ENCODE measurements around the gene PLEKHB2.
"Not testable (repeated sequence)": the region's sequence is repeated elsewhere in the genome, so short reads cannot be mapped to it uniquely, and the experiment has no call there.

PLEKHB2 gene

DNA sequence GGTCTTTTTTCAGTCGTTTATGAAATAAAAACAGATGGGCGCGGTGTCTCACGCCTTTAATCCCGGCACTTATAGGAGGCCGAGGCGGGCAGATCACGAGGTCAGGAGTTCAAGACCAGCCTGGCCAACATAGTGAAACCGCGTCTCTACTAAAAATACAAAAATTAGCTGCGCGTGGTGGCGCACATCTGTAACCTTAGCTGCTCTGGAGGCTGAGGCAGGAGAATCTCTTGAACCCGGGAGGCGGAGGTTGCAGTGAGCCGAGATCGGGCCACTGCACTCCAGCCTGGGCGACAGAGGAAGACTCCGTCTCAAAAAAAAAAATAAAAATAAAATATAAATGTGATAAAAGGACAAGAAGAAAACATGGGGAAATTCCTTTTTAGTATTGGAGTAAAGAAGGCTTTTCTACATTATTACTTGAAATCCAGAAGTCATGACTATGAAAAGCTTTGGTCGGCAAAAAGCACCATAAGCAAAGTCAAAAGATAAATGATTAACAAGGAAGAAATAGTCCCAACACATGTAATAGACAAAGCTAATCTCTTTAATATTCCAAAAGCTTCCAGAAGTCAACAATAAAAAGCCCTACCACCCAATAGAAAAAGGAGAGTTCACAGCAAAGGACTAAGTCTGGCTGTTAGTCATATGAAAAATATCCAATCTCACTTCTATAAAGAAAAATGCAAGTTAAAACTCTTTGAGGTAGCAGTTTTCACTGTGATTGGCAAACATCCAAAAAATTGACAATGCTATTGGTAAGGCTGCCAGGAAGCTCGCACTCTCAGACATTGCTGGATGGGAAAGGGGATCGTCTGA lies 10.5 kb upstream of the PLEKHB2 start:
- DNase-seq, result no peak

DNA sequence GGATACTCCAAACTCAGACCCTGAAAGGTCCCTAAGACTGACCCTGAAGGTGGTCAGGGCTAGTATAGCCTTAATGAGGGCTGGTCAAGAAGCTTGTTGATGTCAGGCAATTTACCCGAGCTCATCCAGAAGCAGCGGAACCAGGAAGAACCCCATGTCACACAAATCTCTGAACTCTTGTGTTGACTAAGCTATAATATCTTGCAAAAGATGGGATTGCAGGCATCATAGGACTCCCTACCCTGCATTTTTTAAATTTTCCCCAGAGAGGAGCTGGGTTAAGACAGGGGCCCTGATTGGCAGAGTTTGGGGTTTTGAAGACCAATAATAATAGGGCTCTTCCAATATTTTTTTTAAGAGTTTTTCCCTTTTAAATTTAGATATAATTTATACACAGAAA lies 2.0 kb upstream of the PLEKHB2 start:
- no peak for DNase-seq

DNA sequence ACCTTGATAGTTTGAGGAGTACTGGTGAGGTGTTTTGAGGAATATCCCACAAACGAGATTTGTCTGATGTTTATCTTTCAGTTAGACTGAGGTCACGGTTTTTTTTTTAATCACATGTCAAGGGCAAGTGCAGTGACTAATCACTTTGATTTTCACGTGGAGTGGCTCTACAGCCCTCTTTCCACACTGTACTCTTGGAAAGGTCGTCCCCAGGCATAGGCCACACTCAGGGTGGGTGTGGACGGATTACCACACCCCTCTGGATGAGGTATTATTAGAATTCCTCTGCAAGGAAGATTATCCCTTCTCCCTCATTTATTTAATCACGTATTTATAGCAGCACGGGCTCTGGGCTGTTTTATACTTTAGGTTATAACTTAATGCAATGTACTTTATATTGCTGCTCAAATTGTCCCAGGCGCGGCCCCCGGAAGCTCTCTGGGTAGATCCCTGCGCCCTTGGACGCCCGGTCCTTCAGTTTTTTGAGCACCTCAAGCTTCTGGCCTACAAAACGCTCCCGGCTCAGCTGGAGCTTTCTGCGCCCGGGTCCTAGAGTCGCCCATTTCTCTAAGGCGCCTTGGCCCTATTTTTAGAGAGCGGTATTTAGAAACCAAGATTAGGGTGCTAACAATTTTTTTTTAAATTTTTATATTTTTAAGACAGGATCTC lies 515 bp upstream of the PLEKHB2 start:
- DNase-seq, result peak; percentile 52

DNA sequence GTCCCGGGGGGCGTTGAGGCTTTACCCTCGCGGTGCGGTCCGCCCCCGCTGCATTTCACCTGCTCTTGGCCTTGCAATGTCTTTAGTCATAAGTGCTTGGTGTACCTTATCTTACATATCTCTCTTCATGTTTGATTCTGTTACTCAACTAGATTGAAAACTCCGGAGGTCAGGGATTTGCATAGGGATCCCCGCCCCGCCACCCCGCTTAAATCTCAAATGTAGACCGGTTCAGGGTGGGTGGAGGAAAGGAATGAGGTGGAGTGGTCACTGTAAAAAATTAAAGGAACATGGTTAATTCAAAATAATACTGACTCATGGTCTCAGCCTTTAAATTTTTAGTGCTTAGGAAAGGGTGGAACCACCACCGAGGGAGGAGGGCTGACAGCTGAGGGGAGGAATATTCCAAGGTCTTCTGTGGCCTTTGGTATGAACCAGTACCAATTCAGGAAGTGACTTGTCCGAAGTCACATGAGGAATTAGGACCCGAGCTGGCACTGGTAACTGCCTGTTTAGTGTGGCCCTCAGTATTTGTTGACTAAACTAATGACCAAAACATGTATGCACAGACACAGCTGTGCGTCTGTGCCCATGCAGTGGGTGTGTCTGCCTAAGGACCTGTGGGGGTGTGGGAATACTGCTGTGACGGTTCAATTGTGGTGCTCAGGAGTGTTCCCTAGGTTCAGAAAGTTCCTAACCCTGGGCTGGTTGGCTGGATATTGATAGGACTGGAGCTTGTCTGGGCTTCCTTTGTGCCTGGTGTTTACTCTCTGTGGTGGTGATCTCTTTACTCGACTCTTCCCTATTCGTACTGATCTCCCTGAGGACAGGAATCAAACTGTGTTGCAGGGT lies 1.0 kb downstream of the PLEKHB2 start:
- DNase-seq, result no peak

DNA sequence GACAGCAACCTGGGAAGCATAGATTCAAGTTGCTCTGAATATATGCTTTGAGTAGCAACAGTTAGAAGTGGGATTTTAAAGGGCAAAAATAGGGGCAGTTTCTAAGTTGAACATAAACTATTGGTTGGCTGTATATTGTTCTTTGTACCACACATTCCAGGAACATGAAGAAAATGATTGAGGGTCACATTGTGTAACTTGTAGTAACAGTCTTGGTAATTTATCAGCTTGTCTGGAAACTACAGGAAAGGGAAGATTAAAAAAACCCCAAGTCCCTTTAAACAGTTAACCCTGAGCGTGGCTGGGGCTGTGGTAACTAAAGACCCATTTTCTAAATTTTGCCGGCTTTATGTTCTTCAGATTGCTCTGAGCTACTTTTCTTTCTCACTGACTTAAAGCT lies 7.4 kb downstream of the PLEKHB2 start:
- DNase-seq, result no peak

DNA sequence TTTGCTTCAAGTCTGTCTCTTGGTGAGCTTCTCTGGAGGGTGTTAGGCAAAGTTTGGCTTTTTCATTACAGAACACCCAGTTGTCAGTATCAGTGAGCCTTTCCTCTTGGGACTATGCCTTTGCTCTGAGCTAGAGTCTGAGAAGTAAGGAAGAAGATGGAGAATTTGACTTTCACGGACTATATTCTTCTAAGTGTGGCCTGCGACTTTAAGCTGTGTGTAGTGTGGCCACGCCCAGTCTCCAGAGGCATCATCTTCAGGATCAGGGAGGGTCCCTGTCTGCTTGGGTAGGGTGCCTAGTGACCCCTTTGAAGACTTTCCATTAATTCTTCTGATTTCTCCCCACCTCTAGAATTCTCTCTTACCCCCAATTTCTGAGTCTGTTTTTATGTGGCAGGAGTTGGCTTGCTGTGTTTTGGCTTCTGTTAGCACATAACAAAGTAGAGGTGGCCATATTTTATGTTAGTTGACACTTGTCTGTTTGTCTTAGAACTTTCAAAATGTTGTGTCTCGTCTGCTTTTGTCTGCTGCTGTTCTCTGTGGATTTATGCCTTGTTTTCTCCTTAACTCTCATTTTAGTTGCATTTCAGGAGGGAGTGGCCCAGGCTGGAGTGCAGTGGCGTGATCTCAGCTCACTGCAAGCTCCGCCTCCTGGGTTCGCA lies 8.6 kb downstream of the PLEKHB2 start:
- DNase-seq, result no peak

DNA sequence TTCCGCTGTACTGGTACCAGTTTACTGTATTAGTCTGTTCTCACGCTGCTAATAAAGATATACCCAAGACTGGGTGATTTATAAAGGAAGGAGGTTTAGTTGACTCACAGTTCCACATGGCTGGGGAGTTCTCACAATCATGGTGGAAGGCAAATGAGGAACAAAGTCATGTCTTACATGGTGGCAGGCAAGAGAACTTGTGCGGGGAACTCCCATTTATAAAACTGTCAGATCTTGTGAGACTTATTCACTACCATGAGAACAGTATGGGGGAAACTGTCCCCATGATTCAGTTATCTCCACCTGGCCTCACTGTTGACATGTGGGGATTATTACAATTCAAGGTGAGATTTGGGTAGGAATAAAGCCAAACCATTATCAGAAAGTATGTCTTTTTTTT lies 9.8 kb downstream of the PLEKHB2 start:
- not testable (repeated sequence) for DNase-seq

DNA sequence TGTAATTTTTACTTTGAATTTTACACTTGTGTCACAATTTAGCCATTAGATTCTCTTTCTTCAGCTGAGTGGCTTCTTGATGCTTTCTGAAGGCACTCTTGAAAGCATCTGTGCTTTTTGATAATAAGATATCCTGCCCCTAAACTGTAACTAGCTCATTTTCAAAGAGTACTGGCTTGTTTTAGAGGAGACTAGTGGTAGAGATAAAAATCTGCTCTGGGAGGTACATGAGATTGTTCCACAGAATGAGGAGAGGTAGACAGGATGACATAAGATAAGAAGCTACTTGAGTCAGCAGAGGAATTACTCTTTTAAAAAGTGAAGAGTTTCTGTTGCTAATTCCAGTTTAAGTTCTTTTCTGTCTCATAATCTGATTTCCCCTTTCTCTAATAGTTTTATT lies 10.6 kb downstream of the PLEKHB2 start:
- no peak for DNase-seq

DNA sequence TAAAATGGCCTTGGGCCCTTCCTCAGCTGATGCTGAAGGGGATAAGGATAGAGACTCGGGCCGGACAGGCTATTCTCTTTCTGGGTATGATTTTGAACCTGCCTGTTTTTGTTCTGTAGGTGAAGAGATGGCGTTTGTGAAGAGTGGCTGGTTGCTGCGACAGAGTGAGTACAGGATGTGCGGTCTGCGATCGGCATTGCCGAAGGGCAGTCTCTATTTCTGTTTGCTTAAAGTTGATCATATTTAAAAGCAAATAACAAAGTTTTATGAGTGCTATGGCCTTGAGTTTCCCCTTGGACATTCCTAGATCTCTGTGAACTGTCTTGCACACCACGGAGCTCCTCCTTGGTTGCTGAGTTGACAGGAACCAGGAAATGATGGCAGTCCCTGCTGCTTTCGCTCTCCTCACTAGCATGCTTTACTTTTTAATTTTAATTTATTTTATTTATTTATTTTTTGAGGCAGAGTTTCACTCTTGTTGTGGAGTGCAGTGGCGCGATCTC lies 15.7 kb downstream of the PLEKHB2 start:
- DNase-seq, result no peak

DNA sequence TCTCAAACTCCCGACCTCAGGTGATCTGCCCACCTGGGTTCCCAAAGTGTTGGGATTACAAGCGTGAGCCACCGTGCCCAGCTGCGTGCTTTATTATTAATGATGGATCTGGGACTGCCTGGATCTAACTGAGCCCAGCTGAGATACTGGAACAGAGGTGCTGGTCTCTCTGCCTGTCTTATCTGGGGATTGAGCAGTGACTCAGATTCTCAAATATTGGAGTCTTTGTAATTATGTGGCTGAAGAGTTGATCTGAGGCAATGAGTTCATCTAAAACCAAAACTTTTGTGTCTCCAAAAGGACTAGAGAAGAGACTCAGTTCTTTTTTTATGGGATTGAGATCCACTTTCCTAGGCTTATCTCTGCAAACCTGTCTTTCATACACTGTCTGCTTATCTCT lies 16.3 kb downstream of the PLEKHB2 start:
- no peak for DNase-seq

DNA sequence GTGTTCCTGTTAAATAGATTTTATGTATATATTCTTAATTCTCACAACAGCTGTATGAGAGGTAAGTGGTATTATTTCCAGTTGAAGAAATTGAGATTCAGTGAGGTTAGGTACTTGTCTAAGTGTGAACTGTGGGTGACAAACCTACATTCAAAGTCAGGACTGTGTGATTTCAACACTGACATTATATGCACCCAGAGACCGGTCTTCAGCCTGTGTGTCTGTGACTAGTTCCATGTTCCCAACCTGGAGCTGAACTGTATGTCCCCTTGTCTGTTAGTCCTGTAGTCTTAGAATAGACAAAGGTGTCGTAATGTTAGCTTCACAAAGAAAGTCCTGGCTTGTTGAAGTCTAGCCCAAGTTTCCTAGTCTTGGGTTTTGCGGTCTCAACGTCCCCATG lies 17.4 kb downstream of the PLEKHB2 start:
- DNase-seq, result no peak

DNA sequence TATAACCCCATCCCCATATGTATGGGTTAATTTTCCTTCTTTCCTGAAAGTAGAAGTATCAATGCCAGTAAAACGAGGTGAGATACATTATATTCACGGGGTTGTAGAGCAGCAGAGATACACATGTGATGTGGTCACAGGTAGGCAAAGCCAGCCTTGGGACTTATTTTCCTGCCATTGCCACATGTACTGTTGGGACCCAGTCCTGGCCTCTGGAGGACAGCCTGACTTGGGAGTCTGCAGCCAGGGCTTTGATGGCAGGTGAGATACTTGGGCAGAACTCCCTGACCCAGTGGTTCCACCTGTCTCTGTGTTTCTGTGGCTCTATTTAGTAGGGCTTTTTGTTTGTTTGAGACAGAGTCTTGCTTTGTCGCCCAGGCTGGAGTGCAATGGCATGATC lies 18.1 kb downstream of the PLEKHB2 start:
- DNase-seq, result no peak

DNA sequence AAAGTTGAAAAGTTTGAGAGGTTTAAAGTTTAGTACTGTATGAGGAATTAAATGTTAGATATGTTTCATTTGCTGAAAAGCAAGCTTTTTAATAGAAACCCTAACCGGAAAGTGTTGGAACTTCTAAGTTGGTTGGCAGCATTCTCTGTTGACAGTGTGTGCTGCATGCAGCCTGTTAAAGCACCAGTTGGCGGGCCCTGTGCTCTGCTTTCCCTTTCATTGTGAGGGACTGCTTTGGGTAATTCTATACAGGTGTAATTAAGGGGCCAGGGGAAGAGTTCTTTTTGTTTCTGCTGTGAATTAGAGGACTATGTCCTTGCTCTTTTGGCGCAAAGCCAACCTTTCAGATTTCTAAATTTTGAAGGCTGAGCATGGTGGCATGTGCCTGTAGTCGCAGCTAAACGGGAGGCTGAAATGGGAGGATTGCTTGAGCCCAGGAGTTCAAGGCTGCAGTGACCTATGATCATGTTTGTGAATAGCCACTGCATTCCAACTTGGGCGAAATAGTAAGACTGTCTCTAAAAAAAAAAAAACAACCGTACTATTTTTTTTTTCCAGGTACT lies 20.1 kb downstream of the PLEKHB2 start:
- no peak for DNase-seq

DNA sequence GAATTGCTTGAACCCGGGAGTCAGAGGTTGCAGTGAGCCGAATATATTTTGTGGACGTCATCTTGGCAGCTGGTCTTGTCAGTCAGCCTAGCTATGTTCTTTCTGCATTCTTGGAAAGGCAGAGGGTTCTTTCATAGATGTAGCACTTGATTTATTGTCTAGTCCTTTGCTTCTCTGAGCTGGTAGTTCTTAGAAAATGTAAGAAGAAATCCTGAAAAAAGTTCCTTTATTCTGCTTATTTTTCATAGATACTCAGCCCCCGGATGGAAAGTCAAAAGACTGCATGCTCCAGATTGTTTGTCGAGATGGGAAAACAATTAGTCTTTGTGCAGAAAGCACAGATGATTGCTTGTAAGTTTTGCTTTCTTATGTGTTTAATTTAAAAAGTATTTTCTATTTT lies 21.3 kb downstream of the PLEKHB2 start:
- no peak for DNase-seq

DNA sequence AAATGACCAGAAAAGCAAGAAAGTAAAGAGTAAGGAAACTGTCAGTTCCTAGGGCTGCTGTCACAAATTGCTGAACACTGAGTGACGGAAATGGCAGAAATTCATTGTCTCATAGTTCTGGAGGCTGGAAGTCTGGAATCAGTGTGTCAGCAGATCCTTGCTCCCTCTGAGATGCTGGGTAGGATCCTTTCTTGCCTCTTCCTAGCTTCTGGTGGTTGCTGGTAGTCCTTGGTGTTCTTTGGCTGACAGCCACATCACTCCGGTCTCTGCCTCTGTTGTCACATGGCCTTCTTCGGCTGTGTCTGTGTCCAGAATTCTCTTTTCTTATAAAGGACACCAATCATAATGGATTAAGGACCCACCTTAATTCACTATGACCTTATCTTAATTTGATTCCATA lies 21.9 kb downstream of the PLEKHB2 start:
- DNase-seq, result no peak

DNA sequence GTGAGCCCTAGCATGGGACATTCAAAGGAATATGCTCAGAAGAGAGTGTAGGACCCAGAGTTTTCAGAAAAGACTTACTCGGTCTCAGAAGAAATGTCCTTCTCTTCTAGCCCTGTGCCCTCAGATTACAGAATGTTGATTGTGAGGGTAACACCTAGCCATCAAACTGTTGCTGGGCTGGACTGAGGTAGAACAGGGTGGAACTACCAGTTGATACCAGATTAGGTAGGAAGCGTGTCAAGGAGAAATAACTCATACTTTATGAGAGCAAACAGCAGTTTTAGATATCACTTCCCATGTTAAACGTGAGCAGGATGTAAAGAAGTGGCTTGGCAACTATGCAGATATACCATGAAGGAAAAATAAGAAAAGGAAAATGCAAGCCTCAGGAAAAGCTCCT lies 22.8 kb downstream of the PLEKHB2 start:
- DNase-seq, result no peak

DNA sequence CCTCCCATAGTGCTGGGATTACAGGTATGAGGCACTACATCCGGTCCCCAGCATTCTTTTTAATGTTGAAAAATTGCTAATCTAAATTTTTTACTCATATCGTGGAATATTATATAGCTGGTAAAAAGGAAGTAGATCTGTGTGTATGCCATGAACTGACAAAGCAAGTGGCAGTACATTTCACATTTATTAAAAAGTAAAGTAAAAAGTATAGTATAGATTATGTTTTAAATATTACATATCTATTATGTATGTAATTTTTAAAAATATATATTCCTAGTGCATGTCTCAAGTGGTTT lies 25.1 kb downstream of the PLEKHB2 start:
- DNase-seq, result no peak

DNA sequence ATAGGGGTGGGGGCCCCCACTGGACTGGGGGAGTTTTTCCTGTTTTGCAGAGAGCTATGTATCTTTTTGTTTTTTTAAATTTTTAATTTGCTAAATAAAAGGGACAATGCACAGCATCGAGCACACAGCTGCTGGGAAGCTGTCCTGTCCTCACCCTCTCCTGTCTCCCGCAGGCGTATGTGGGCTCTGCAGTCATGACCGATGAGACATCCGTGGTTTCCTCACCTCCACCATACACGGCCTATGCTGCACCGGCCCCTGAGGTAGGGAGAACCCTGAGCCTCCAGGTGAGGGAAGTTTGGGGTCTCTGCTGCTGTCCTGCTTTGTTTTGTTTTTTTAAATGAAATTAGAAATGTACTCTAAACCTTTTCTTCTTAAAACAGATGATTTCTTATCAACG lies 27.6 kb downstream of the PLEKHB2 start:
- no peak for DNase-seq

DNA sequence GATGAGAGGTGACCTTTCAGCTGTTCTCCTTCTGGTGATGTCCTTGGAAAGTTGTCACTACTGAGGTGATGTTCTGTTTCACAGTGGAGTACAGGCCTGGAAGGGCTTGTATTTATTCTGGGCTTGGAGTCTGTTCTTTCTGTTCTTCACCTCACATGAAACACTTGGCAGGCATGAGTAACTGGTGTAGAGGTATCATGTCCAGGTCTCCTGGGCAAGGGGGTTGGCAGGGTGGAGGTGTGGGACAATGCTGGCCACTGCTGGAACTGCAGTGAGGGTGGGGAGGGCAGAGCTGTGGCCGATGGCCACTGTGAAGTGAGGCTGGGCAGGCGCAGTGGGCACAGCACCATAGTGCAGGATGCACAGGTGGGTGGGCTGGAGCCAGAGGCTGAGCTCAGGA lies 35.4 kb downstream of the PLEKHB2 start:
- no peak for DNase-seq

DNA sequence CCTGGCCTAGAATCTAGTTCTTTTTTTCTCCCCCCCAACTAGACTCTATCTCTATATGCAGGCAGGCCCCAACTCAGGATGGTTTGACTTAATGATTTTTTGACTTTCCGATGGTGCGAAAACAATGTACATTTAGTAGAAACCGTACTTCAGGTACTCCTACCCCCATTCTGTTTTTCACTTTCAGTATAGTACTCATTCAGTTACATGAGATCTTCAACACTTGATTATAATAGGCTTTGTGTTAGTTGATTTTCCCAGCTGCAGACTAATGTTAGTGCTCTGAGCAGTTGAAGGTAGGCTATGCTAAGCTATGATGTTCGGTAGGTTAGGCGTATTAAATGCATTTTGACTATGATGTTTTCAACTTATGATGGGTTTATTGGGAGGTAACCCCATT lies 37.7 kb downstream of the PLEKHB2 start:
- no peak for DNase-seq

DNA sequence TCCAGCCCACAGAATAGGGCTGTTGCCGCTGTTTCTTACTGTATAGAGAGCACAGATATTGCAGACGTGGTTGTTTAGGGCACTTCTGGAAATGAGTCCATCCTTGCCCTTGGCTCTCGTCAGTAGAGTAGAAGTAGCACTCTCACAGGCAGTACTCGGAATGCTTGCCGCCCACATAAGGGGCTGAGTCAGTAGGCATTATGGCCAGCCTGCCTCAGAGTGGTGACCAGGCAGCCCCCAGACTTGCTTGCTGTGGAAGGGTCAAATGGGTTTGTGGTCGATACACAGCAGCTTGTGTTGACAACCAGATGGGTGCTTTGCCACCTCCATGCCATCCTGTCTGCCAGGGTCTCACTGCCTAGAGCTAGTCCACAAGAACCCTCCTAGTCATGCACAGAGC lies 38.7 kb downstream of the PLEKHB2 start:
- no peak for DNase-seq

DNA sequence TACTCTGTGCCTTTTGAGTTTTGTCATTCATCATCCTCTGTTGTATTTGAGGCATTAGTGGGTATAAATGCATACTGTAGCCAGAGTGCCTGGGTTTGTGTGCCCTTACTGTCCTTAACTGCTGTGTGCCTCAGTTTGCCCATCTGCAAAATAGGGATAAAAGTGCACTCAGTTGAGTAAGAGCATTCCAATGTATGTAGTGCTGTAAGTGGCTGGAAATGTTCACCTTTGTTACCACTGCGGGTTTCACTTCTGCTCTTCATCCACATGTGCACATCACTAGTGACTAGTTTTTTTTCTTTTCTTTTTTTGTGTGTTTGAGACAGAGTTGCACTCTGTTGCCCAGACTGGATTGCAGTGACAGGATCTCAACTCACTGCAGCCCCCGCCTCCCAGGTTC lies 39.9 kb downstream of the PLEKHB2 start:
- DNase-seq, result no peak

DNA sequence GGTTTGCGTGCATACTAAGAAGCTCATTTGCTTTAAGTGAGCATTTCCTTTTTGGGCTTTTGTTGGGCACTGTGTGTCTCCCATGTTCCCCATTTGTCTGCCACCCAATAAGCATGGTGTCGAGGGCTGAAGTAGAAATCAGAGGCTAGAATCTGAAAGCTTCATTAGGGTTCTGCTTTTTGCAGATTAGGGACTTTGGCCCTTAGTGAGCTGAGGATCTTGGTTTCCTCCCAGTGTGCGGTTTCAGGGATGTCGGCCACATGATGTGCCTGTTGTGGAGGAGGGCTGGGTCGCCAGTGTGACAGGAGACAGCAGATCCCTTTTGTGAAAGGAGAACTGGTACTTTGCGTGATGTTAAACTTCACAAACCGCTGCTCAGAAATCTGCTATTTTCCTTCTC lies 41.1 kb downstream of the PLEKHB2 start:
- no peak for DNase-seq

Measured in CD4-positive, alpha-beta T cell treated with Interleukin-17A for 4 hours (primary cell).